ENCODE results near the gene HOXA3. TPM values are rescaled to one million over a fixed set of nuclear protein-coding genes. Genes with fewer than 3 reads are reported as not detected.

The HOXA3 gene
- total and polyA plus RNA-seq, 10 donors = 0.51 to 6.1 (median 1.7) TPM

DNA sequence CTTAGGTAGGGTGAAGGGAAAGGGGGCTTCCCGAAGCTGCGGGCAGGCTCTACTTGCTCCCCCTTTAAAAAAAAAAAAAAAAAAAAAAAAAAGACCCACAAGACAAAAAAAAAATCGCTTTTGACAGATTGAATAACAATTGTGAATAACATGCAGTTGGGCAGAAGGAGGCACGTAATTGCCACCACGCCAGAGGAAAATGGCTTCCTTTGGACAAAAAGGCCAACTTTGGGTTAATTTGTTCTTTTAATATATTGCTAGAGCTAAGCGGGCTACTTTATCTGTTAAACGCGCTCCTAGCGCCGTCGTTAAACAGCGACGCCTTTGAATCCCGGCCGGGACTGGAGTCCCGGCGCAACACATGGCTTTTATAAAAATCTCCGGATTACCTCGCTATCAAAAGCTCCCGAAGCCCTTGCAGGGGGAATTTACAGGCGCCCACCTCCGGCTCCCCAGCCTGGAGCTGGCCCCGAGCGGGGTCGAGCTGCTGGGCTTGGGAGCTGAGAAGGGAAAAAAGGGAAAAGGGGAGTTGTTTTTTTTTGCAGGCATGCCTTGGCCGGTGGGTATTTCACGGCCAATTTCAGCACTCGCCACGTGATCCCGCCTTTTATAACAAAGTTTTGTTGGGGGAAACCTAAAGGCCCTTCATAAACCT lies 31.4 kb upstream of the HOXA3 start:
- Histone ChIP-seq H3K4me1 (peaks cover 26 to 71% (median 59%) of the 10 kb centered on the region in 6 donors), H3K27ac (no peak overlapping the region), H3K9me3 (no peaks in the 10 kb centered on the region), H3K36me3 (no peaks in the 10 kb centered on the region), H3K27me3 (replicated peaks in 1 of 7) (peaks cover 46 to 100% (median 99%) of the 10 kb centered on the region in 7 donors), H3K4me3 (peak overlapping the region in 7 of 8 donors; percentile 17 to 67 (median 35))
- TF ChIP-seq, protein P1, sequence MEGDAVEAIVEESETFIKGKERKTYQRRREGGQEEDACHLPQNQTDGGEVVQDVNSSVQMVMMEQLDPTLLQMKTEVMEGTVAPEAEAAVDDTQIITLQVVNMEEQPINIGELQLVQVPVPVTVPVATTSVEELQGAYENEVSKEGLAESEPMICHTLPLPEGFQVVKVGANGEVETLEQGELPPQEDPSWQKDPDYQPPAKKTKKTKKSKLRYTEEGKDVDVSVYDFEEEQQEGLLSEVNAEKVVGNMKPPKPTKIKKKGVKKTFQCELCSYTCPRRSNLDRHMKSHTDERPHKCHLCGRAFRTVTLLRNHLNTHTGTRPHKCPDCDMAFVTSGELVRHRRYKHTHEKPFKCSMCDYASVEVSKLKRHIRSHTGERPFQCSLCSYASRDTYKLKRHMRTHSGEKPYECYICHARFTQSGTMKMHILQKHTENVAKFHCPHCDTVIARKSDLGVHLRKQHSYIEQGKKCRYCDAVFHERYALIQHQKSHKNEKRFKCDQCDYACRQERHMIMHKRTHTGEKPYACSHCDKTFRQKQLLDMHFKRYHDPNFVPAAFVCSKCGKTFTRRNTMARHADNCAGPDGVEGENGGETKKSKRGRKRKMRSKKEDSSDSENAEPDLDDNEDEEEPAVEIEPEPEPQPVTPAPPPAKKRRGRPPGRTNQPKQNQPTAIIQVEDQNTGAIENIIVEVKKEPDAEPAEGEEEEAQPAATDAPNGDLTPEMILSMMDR (IDR thresholded peaks at IDR 0.05 in 8 of 11, conservative IDR thresholded peaks at IDR 0.05 in 3 of 11) = no peak
- TF ChIP-seq POLR2A (IDR thresholded peaks at IDR 0.05) = no peak
- TF ChIP-seq POLR2AphosphoS5 (IDR thresholded peaks at IDR 0.05) = peak in 1 of 3 donors; percentile 3
- WGBS, 5 donors = 3 to 4% (median 4%) methylated on average over 27 to 30 of the region's 30 CpGs
- intact Hi-C loops (cut with DNase I; ENCODE audit: low total_unique reads) = loop anchor here (10.0 kb wide), 1 partner anchor 1329 kb away; no protein-coding TSS in a partner anchor
- DNase-seq = peak; percentile 58

DNA sequence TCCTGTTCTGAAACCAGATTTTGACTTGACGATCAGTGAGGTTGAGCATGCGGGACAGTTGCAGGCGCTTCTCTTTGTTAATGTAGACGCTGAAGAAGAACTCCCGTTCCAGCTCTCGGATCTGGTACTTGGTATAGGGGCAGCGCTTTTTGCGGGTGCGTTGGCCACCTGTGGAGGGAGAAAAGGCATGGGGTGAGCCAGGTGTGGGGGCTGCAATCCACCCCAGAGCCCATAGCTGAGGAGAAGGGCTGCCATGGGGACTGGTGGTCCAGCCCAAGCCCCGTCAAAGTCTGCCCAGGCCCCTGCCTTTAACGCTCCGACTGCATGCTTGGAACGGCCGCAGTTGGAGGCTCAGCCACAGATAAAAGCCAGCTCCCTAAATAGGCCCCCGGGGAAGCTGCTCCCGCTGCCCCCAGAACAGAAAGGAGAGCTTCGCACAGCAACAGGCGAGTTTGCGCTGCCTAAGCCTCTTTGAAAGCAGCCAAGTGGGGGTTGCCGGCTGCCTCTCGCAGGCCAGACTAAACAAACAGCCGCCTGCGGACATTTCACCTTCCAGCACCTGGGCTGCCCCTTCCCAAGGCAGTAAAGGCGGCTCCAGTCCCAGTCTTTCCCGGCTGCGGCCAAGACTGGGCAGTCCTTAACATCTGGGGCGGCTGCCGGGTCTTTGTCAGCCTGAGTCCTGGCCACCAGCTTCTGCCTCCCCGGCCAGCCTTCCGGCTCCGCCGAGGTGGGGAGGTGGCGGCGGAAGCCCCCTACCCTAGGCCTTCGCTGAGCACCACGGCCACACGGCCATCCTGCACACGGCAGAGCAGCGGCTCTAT lies 30.7 kb upstream of the HOXA3 start:
- TF ChIP-seq POLR2A (IDR thresholded peaks at IDR 0.05) = no peak
- TF ChIP-seq, protein P1 (IDR thresholded peaks at IDR 0.05 in 8 of 11, conservative IDR thresholded peaks at IDR 0.05 in 3 of 11) = no peak
- 14 to 23% (median 15%) methylated on average over 28 to 39 of the region's 39 CpGs for WGBS, 5 donors
- Histone ChIP-seq H3K4me3 (no peak overlapping the region), H3K36me3 (no peaks in the 10 kb centered on the region), H3K27me3 (replicated peaks in 1 of 7) (peaks cover 42 to 100% (median 99%) of the 10 kb centered on the region in 7 donors), H3K27ac (no peak overlapping the region), H3K4me1 (peaks cover 19 to 63% (median 52%) of the 10 kb centered on the region in 6 donors), H3K9me3 (no peaks in the 10 kb centered on the region)
- peak; percentile 69 for DNase-seq
- intact Hi-C loops (cut with DNase I; ENCODE audit: low total_unique reads) = loop anchor here (10.0 kb wide), 1 partner anchor 1328 kb away; no protein-coding TSS in a partner anchor

DNA sequence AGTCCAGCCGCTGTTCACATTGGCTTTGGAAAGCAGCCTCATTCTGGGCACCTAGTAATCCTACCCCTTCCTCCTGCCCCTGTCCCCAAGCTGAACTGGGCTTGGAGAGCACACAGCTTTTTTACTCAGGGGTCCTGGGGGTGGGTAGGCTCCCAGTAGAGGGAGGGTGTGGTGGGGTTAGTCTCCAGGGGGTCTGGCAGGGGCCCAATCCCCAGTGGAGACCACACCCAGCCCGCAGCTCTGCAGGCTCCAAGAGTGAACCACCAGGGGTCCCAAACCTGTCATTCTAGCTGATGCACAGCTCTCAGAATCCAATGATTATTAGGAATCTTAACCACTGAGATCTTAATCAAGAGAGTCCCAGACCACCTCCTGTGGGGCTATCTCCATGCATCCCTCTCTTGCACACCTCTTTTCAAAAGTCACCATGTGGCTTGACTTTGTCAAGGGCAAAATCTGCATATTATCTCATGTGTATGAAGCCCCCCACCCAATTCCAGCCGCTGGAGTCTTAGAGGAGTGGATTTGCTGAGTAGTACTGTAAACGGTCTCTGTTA lies 30.0 kb upstream of the HOXA3 start:
- H3K9me3 ChIP-seq = no peaks in the 10 kb centered on the region
- H3K4me3 ChIP-seq = no peak overlapping the region
- intact Hi-C loops (cut with DNase I; ENCODE audit: low total_unique reads) = loop anchor here (10.0 kb wide), 1 partner anchor 1328 kb away; no protein-coding TSS in a partner anchor
- H3K27me3 ChIP-seq (replicated peaks in 1 of 7) = peaks cover 35 to 100% (median 99%) of the 10 kb centered on the region in 7 donors
- DNase-seq = peak; percentile 29
- no peak overlapping the region for H3K27ac ChIP-seq
- TF ChIP-seq, protein P1 (IDR thresholded peaks at IDR 0.05 in 8 of 11, conservative IDR thresholded peaks at IDR 0.05 in 3 of 11) = no peak
- TF ChIP-seq POLR2AphosphoS5 (IDR thresholded peaks at IDR 0.05) (no peak), POLR2A (IDR thresholded peaks at IDR 0.05) (no peak)
- 51 to 59% (median 54%) methylated on average over 4 of the region's 4 CpGs for WGBS, 5 donors
- peaks cover 19 to 56% (median 45%) of the 10 kb centered on the region in 6 donors for H3K4me1 ChIP-seq
- H3K36me3 ChIP-seq = no peaks in the 10 kb centered on the region

All from spleen (tissue), 11 donors.